ENCODE results near the gene SRD5A3.
A peak's percentile ranks its signal among the peaks of the same experiment; 100 is the strongest.

The SRD5A3 gene

DNA sequence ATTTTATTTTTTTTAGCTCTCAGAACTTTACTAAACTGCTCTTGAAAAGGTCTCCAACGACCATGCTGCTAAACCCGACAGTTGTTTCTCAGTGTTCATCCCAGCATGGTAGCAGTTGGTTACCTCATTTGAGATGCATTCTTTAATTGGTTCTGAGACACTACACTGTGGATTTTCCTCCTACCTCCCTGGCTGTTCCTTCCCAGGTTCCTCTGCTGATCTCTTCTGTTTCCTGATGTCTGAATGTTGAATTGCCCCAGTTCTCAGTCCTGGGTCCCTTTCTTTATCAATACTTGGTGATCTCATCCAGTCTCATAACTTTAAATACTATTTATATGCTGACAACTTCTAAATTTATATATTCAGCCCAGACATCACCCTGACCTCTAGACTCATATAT, 30.7 kb downstream of the SRD5A3 start:
- no peak for DNase-seq (ENCODE audit: low read depth in 3 of 3)

DNA sequence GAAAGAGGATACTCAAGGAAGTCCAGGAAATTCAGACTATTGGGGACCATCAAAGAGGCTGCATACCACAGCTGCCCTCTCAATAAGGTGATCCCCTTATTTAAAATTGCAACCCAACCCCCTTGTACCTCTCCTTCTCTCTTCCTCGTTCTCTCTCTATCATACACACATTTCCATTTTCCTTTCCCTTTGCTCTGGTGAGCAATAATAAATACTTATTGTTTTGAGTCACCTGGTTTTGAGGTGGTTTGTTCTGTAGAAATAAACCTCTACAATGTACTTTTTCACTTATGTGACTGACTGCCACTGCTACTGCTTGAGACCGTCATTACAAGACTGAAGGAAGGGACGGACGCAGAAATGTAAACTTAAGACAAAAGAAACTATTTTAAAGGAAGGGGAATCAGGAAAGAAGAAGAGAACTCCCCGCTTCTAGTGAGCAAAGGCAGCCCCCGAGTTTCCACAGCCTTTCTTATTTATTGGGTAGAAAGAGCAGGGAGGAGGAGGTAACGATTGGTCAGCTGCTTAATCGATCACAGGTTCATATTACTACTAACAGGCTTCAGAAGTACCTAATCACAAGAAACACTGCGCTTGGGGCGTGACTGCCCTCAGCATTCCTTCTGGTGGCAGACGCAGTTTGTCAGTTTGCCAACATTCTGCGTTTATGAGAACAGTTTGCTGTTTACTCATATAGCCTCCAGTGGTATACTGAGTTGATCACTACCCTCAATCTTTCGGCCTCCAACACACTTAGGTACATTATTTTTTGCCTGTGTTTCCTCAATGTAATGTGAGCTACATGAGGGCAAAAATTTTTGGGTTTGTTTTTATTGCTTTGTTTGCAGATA, 32.8 kb downstream of the SRD5A3 start:
- DNase-seq (ENCODE audit: low read depth in 3 of 3), result no peak

DNA sequence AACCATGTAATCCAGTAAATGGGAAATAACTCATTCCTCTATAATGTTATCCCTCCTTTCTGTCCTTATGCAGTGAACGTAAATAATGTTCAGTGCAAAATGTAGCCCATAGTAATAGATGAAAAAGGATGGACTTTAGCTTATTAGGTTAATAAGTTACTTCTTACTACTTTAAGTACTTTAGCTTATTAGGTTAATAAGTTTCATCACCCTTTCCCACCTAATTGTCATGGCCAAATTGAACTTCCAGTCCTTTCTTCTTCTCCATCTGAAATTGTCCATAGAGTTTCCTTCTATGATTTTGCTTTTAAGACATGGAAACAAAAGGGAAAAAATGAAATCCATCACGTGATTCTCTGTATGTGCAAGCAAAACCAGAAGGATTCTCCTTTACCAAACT, 34.5 kb downstream of the SRD5A3 start:
- DNase-seq (ENCODE audit: low read depth in 3 of 3), result no peak

DNA sequence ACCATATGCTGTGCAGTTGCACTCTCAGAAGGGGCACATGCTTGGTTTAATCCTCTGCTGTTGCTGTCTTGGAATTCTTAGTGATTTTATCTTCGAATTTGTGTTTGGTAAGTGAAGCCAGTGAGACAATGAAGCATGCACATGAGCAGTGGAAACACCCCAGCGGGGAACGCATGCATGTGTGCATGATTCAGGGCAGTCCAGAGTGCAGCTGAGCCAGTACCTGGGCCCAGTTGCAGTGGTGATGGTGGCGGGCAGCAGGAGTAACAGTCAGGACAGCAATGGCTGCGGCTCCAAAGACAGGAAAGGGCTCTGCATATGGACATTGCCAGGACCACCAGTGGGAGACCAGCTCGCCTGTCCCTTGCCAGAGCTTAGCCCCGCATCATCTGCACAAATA, 35.5 kb downstream of the SRD5A3 start:
- no peak for DNase-seq (ENCODE audit: low read depth in 3 of 3)

DNA sequence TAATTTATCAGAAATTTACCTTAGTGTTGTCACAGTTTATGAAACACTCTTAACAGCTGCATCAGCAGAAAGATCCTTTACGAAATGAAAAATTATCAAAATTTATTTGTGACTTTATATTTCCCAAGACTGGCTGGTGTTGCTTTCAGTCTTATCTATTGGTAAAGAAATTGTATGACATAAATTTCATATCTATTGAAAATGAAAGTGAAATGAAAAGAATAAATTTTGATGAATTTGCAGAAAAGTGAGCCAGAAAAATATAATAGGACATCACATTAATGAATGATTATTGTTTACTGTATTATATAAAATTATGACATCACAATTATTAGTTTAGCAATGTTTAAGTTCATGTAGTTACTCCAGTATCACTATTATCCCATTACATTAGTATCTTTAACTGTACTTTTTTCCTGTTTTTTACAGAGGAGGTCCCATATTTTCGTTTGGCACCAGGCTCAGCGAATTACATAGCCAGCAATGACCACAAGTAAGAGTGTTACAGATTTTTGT, 36.5 kb downstream of the SRD5A3 start:
- no peak for DNase-seq (ENCODE audit: low read depth in 3 of 3)

DNA sequence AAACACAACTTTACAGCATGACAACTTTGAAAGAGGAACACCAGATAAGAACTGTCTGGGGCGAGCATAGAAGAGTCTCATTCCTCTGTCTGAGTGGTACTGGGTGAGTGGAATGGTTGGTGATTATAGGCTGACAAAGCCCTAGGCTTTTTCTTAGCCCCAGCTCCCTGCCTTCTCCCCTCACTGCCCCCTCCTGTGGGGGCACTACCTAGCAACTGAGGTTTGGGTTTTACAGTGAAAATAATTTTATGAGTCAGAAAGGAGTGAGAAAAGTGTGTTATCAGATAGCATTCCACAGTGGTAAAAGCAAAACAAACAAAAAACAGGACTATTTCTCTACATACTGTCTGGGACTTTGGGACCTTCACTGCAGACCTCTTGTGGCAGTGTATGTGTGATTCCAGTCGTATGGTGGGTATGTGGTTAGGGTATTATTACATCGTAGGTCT, 39.2 kb downstream of the SRD5A3 start:
- no peak for DNase-seq (ENCODE audit: low read depth in 3 of 3)

DNA sequence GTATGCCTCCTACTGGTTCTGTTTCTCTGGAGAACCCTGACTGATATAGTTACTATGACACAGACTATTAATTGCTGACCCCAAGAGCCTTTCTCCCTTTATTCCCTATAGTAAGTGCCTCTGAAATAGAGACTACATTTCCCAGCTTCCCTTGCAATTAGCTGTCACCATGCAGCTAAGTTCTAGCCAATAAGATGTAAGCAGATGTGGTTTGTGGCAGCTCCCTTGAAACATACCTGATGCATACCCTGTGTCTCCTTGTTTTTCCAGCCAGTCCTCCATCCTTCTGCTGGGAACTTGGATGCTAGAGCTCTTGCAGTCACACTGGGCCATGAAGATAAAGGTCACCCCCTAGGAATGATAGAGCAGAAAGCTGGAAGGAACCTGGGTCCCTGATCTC, 40.0 kb downstream of the SRD5A3 start:
- no peak for DNase-seq (ENCODE audit: low read depth in 3 of 3)

DNA sequence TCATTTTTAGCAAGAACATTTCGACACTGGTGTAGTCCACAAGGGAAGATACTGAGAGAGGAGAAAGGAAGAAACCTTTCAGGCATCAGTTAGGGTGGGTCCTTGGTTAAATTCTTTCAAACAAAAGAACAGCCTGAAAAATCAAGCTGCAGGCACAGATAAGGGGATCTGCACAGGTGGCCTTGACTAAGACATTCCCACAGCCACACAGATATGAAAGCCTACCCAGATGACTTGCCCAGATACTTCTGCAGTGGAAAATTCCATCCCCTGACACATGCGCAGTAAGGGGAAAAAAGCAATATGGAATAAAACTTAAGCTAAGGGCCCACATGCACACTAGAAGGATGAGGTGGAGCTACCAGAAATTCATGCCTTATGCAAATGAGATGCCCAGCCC, 40.8 kb downstream of the SRD5A3 start:
- no peak for DNase-seq (ENCODE audit: low read depth in 3 of 3)

DNA sequence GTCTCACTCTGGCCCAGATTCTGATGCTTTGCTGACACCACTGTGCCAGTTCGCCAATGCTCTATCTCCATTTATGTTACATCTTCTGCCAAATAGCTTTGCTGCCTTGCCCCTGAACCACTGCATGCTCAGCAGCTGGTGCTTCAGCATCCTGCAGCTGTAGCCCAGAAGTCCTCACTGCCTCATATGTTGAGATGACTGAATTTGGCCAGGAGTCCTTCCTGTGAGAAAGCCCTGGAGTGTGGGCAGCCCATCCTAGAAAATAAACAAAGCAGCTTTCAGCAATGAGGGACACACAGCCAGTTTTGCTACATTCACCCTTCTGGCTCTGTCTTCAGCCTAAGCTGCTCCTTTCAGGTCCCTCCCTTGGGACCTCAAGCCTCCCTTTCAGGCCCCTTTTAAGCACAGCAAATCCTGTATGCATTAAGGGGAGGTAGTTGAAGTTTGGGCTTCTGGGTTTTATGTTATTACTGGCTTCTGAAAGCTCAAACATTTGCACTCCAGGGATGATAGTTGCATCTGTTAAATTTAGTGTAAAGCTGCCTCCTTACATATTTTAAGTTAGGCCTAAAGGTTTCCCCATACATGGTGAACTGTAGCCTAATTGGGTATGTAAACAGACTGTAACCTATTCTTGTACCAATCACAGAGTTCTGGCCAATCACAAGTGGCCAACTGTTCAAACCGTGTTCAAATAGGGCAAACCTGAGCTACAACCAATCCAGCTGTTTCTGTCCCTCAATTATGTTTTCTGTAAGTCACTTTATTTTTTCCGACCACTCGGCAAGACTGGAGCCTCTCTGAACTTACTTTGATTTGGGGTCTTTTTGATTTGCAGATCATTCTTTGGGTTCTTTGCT, 47.6 kb downstream of the SRD5A3 start:
- DNase-seq (ENCODE audit: low read depth in 3 of 3), result no peak

DNA sequence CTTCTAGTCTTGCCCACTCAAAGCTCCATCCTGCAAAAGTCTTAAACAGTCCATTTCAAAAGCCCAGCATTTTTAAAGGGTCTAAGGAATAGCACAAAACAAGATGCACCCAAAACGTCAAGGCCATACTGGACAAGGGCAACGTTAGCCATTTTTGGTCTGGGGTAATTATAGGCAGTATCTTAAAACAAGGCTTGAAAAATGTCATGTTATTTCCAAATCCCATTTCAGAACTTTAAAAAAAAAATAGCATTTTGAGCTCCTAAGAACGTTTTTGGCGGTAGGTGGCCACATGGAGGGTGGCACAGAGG, 49.1 kb downstream of the SRD5A3 start:
- no peak for DNase-seq (ENCODE audit: low read depth in 3 of 3)

DNA sequence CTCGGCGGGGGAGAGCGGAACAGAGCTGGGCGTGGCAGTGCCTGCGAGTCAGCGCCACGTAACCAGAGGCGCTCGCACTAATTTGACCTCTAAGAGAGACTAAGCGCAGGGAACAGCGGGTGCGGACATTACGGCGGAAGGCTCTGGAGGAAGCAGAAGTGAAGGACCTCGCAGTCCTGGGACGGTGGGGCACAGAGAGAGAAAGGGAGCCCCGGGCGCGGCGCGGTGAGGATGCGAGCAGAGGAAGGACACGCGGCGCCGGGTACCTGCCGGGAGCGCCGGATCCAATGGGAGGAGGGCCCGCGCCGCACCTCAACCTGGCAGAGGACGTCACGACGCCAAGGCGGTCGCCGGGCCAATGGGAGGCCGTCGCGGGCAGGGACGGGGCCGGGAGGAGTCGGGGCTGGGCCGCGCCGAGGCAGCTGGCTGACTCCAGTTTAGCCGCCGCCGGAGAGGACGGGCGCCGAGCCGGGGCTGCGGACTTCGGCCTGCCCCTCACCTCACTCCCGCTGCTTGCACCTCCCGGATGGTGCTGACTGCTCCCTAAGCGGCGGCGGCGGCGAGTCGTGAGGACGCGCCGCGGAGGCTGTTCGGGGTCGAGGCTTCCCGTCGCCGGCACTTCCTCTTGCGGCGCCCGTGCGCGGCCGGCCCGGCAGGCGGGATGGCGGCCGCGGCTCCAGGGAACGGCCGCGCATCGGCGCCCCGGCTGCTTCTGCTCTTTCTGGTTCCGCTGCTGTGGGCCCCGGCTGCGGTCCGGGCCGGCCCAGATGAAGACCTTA, 49.7 kb downstream of the SRD5A3 start, which contains the start of gene TMEM165:
Gene TMEM165 (plus strand): TSS at position 429 of the 779 bp plus-strand sequence. CDS start 233 bp downstream, at position 662.
- DNase-seq (ENCODE audit: low read depth in 3 of 3), result peak; percentile 81 to 88 (median 86)

DNA sequence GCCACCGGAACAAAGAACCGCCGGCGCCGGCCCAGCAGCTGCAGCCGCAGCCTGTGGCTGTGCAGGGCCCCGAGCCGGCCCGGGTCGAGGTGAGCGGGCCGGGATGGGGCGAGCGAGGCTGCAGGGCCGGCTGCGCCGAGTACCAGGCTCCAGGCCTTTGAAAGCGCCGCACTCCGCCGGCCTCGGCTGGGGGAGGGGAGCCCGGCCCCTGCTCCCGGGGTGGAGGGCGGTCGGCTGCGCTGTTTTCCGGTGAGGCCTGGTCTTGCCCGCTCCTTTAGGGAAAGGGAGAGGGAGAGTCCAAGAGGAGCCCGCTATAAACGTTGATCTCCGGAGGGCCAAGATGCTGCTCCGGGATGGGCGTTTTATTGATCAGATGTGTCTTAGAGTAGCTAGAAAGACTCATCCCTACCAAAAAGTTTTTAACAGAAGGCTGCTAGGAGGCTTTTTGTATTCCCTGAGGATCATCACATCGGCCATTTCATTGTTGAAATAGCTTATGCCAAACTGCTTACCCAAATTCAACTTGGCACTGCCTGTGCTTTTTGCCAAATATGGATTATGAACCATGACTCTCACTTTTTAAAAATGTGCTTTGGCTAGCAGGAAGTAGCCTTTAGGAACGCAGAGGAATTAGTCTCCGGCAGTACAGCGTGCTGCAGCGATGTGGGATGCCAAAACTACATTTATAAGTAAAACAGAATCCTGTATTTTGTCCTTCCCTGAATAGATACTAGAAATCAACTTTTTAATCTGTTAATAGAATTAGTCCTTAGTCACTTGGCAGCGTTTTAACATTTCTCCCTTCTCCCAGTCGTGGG, 50.5 kb downstream of the SRD5A3 start:
- peak in 1 of 3 donors; percentile 36 for DNase-seq (ENCODE audit: low read depth in 3 of 3)

DNA sequence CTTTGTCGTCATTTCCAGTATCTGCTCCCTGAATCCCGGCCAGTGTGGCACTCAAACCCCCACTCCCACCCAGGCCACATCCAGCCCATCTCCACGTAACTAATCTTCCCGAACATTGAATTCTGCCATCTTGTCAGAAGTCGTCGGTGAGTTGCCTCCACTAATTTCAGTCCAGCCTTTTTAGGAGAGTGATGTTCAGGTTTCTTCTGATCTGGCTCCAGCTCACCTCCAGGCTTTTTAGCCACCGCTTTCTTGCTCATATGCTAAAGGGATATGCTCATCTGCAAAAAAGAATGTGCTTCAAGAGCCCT, 51.0 kb downstream of the SRD5A3 start:
- DNase-seq (ENCODE audit: low read depth in 3 of 3), result no peak

DNA sequence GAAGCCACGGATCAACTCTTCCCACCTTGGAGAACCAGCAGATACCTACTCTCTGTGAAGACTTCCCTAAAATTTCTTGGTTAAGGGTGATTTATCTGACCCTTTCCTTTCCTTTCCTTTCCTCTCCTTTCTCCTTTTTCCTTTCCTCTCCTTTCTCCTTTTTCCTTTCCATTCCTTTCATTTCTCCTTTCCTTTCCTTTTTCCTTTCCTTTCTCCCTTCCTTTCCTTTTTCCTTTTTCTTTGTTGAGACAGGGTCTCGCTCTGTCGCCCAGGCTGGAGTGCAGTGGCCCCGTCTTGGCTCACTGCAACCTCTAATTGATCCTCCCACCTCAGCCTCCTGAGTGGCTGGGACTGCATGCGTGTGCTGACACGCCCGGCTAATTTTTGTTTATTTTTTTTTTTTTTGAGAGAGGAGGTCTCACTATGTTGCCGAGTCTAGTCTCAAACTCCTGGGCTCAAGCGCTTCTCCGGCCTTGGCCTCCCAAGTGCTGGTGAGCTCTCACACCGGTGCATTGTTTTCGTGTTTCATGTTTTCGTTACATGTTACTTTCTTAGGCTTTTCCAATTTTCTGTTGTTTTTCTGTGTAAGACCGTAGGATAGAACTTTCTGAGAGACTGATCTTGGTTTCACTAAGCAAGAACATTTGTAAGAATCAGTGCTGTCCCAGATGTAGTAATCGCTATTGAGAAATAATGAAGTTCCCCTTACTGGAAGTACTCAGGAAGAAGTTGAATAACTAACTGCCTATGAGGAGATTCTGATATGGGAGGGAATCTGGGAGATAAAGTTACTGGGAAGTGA, 51.7 kb downstream of the SRD5A3 start:
- DNase-seq (ENCODE audit: low read depth in 3 of 3), result no peak

DNA sequence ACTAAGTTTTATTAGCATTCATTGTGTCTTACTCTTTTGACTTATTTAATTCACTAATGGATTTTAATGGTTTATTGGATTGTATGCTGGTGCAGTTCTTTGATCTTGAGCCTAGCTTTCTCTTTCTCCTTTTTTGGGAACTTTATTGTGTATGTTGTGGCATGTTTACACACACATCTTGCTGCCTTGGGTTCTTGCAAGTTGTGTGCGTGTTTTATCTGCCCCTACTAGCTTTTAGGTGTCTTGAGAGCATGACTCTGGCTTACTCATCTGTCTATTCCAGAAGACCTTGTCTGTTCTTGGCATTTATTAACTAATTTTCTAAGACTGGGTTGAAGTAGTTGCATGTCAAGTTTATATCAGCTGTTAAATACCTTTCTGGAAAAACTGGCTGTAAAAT, 52.4 kb downstream of the SRD5A3 start:
- no peak for DNase-seq (ENCODE audit: low read depth in 3 of 3)

DNA sequence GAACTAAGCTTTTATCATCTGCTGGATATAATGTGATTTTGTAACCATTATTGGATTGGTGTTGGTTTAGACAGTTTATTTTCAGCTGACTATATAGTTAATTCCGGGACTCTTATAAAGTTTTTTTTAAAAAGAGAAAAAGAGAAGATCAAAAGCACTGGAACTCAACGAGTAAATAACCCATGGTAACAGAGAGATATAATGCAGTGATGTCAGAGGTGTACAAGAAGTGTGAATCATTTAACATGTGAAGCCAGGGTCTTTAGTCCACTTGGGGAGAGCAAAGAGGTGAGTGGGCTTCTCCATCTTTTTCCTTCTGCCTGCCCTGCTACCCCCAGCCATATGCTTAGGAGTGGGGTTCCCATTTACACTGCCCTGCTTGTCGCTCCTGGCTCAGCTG, 52.9 kb downstream of the SRD5A3 start:
- no peak for DNase-seq (ENCODE audit: low read depth in 3 of 3)

DNA sequence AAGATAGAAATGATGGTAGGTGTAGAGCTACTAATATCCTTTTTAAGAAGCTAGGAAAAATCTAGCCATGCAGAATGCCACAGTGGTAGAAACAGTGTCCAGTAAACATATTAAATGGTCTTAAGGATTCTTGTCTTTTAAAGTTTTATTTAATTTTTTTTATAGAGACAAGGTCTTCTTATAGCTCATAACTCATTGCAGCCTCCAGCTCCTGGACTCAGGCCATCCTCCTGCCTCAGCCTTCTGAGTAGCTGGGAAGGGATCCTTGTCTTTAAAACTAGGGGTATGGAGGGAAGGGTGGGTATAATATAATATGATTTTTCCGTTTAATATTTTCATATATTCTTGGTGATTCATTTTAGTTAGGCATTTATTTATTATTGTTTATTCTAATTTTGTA, 53.5 kb downstream of the SRD5A3 start:
- no peak for DNase-seq (ENCODE audit: low read depth in 3 of 3)

DNA sequence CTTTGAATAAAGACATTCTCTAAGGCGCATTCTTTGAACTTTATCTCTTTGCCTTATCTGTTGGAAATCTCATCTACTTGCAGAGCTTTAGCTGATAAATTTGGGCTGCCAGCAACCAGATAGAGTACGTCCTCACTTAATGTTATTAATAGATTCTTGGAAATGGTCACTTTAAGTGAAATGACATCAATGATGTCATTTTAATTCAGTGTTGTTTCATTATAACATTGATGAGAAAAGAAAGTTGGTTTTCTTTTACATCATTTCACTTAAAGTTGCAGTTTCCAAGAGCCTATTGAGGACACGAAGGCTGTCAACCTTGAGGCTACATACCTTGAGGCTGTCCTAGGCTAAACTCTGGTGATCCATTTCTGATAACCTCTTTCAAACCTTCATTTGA, 59.0 kb downstream of the SRD5A3 start:
- no peak for DNase-seq (ENCODE audit: low read depth in 3 of 3)

DNA sequence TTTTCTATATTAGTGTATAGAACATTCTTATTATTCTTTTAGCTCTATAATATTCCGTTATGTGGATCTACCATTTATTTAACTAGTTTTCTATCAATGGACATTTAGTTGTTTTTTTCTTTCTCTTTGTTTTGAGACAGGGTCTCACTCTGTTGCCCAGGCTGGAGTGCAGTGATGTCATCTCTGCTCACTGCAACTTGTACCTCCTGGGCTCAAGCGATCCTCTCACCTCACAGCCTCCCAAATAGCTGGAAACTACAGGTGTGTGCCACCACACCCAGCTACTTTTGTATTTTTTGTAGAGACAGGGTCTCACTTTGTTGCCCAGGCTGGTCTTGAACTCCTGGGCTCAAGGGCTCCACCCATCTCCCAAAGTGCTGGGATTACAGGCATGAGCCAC, 60.5 kb downstream of the SRD5A3 start:
- DNase-seq (ENCODE audit: low read depth in 3 of 3), result no peak

DNA sequence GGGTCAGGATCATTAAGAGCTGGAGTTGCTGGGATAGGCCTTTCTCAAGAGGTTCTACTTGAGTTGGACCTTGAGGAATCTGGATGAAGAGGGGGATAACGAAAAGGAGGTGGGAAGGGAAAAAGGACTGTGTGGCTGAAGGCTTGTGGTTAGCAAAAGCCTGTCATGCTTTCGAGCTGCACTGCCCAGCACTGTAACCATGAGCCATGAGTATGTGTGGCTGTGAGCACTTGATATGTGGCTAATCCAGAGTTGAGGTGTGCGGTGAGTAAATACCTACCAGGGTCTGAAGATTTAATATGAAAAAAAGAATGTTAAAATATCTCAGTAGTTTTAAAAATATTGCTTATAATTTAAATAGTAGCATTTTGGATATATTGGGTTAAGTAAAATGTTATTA, 61.1 kb downstream of the SRD5A3 start:
- no peak for DNase-seq (ENCODE audit: low read depth in 3 of 3)

Measured in stimulated activated CD4-positive, alpha-beta T cell treated with anti-CD3 and anti-CD28 coated beads, TNF-alpha, amount 100 ng/mL, for 48 hours (primary cell).